Left ventricle myocardium superior (tissue), 1 donor: Measurements from ENCODE around the gene WDR82. TPM values are rescaled to one million over a fixed set of nuclear protein-coding genes. Genes with fewer than 3 reads are reported as not detected.

Experiments used
- ATAC-seq: fragments of 200-7000 bp; cut with Tn5 transposase; one replicate; pipeline ENCODE4 v1.9.1; 2020; ENCODE audit warnings: mild to moderate bottlenecking, moderate library complexity
- DNase-seq: peaks from one replicate; pipeline ENCODE4 v3.0.0-alpha.2; 2020
- intact Hi-C: fragments of 100-400 bp; cut with micrococcal nuclease; formaldehyde crosslinking; loops from one replicate; pipeline ENCODE4 v1.11.0; 2022
- microRNA-seq: library from miRNA; unstranded; fragments of <30 nt; microRNA quantifications from one replicate; pipeline ENCODE4 v1.2.0, GENCODE V29; 2020; ENCODE audit warnings: borderline number of aligned reads
- total RNA-seq: library from RNA; stranded (reverse); fragmentation: NEBNext Ultra II Directional; extraction: Animal tissue kit (Norgen Biotek cat#: 25700); gene quantifications from one replicate; pipeline ENCODE4 v1.2.1, GENCODE V29; 2021
- donor health status: DM: no; HTN: yes; CAD: no; lungs with severe emphysema.

WDR82 gene
- total RNA-seq, 1 donor from 2014 or later = 67.5 TPM

- ATAC-seq (peak; percentile 10), DNase-seq (no peak)
- intact Hi-C loops = no loop called here
Observed at GRCh38 chr3:52218937-52219650, 59.4 kb downstream of the WDR82 start.

- no peak for ATAC-seq
- intact Hi-C loops = no loop called here
- DNase-seq = no peak
Observed at GRCh38 chr3:52218454-52218853, 60.0 kb downstream of the WDR82 start.

GRCh38 chr3:52218026-52218425, 60.4 kb downstream of the WDR82 start:
- no peak for DNase-seq
- ATAC-seq = no peak
- intact Hi-C loops = no loop called here

- DNase-seq (no peak), ATAC-seq (no peak)
- intact Hi-C loops = no loop called here
Observed at GRCh38 chr3:52217409-52217805, 61.0 kb downstream of the WDR82 start.

- intact Hi-C loops = no loop called here
- peak; percentile 74 for DNase-seq
- peak; percentile 75 for ATAC-seq
Observed at GRCh38 chr3:52216585-52217408, 61.7 kb downstream of the WDR82 start.

- intact Hi-C loops = no loop called here
- ATAC-seq = no peak
- DNase-seq = no peak
Observed at GRCh38 chr3:52215351-52215750, 63.1 kb downstream of the WDR82 start.

DNA sequence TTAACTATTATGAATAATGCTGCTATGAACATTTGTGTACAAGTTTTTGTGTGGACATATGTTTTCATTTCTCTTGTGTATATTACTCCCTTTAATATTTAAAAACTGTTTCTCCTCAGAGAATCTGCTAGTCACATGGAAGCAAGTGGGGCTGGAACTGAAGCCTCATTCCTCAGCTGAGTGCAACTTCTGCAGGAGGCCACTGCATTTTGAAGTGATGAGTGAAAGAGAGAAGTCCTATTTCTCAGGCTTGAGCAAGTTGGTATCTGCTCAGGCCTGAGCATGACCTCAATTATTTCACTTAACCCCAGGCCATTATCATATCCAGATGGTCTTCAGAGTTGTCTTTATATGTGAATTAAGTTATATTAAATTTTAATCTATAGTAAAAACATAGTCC, 64.5 kb downstream of the WDR82 start:
- intact Hi-C loops = no loop called here

DNA sequence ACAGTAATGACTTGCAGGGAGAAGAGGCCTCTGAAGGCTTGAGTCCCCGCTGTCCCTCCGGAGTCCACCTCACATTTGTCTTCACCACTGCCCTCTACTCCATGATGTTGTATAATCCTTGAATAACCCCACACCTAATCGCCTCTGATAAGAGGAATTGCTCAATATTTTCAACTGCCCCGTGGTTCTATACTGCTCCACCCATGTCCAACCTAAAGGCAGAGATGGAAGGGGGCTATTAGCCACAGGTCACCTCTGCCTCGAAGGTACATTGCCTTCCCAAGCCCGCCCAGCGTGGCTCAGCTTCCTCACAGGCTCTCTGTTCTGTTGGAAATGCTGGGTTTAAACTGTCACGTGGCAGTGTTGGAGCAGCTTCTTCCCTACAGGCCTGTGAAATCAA, 65.4 kb downstream of the WDR82 start:
- ATAC-seq = no peak
- intact Hi-C loops = no loop called here
- DNase-seq = no peak

More for the DNA sequence above, 64.5 kb downstream of the WDR82 start:
- ATAC-seq (no peak), DNase-seq (no peak)

- no peak for ATAC-seq
- DNase-seq = no peak
- intact Hi-C loops = no loop called here
Observed at GRCh38 chr3:52211268-52211891, 67.1 kb downstream of the WDR82 start.

DNA sequence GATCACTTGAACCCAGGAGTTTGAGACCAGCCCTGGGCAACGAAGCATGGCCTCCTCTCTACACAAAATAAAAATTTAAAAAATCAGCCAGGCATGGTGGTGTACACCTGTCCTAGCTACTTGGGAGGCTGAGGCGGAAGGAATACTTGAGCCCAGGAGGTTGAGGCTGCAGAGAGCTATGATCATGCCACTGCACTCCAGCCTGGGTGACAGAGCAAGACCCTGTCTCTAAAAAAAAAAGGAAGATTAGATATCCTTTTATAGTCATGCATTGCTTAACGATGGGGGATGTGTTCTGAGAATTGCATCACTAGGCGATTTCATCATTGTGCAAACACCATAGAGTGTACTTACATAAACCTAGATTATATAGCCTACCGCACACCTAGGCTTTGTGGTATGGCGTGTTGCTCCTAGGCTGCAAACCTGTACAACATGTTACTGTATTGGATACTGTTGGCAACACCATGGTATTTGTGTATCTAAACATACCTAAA, 67.9 kb downstream of the WDR82 start:
- intact Hi-C loops = no loop called here
- DNase-seq (no peak), ATAC-seq (no peak)

GRCh38 chr3:52210037-52210436, 68.4 kb downstream of the WDR82 start:
- ATAC-seq (no peak), DNase-seq (no peak)
- intact Hi-C loops = no loop called here

DNA sequence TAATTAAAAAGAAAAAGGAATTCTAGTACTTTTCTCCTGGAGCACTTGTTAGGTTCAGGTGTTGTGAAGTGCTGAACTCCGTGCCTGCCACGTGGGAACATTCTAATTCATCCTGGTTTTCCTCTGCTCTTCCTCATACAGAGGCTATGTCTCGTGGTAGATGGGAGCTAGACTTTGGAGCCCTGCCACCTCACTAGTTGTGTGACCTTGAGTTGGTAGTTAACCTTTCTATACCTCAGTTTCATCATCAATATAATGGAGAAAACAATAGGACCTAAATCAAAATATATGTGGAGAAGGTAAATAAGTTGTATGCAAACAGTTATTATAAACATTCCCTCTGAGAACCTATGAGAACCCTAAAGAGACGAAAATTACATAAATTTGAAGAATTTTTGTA, 69.9 kb downstream of the WDR82 start:
- DNase-seq (no peak), ATAC-seq (no peak)
- intact Hi-C loops = no loop called here

GRCh38 chr3:52205727-52206372, 72.6 kb downstream of the WDR82 start:
- no peak for DNase-seq
- no peak for ATAC-seq
- intact Hi-C loops = no loop called here

Small RNA genes lying within 50 kb of the gene (microRNA-seq; reads per million reads assigned to microRNA genes)
- not detected for gene MIR135A1
- 39,602 reads per million, percentile 98 among the genes with 10 or more reads in this experiment for gene MIRLET7G

Other genes starting within 250 kb of the WDR82 start
- gene DUSP7, start 222.1 kb downstream of the WDR82 start, total RNA-seq = 25.2 TPM
- gene POC1A, start 124.2 kb downstream of the WDR82 start, total RNA-seq = 1.5 TPM
- gene ALAS1, start 80.5 kb downstream of the WDR82 start, total RNA-seq = 166 TPM
- gene TLR9, start 53.0 kb downstream of the WDR82 start, total RNA-seq = 0.17 TPM
- 103 TPM for gene TWF2, start 39.5 kb downstream of the WDR82 start, total RNA-seq
- 9.0 TPM for gene PPM1M, start 32.9 kb downstream of the WDR82 start, total RNA-seq
- 4.0 TPM for gene GLYCTK, start 9.2 kb upstream of the WDR82 start, total RNA-seq
- gene DNAH1, start 37.7 kb upstream of the WDR82 start, total RNA-seq = 2.3 TPM
- gene BAP1, start 131.4 kb upstream of the WDR82 start, total RNA-seq = 57.9 TPM
- 13.1 TPM for gene PHF7, start 132.0 kb upstream of the WDR82 start, total RNA-seq
- 9.1 TPM for gene SEMA3G, start 166.5 kb upstream of the WDR82 start, total RNA-seq
- 8,945 TPM for gene TNNC1, start 175.4 kb upstream of the WDR82 start, total RNA-seq
- gene NISCH, start 177.0 kb upstream of the WDR82 start, total RNA-seq = 48.3 TPM
- gene STAB1, start 216.7 kb upstream of the WDR82 start, total RNA-seq = 69.7 TPM